ENCODE measurements around the gene ZNF543. TPM values are rescaled to one million over a fixed set of nuclear protein-coding genes. Genes with fewer than 3 reads are reported as not detected.

The ZNF543 gene
- total RNA-seq = 1 to 10 TPM; 3.8 to 8.3 (median 7.1) TPM

GRCh38 chr19:57320180-57321084 is at the start of gene ZNF543:
Gene ZNF543 (plus strand): TSS chr19:57320472. CDS start chr19:57320854, 382 bp downstream.
- TF ChIP-seq CTCF (IDR thresholded peaks at IDR 0.05; ENCODE audit: low read depth) = no peak

GRCh38 chr19:57271280-57271679 is 49.0 kb upstream of the ZNF543 start:
- TF ChIP-seq CTCF (IDR thresholded peaks at IDR 0.05; ENCODE audit: low read depth) = no peak

GRCh38 chr19:57273014-57273413 is 47.3 kb upstream of the ZNF543 start:
- no peak for TF ChIP-seq CTCF (IDR thresholded peaks at IDR 0.05; ENCODE audit: low read depth)

- no peak for TF ChIP-seq CTCF (IDR thresholded peaks at IDR 0.05; ENCODE audit: low read depth)
These were observed 43.8 kb upstream of the ZNF543 start for GRCh38 chr19:57276430-57276829.

- no peak for TF ChIP-seq CTCF (IDR thresholded peaks at IDR 0.05; ENCODE audit: low read depth)
These were observed 40.7 kb upstream of the ZNF543 start for GRCh38 chr19:57279418-57280164.

- TF ChIP-seq CTCF (IDR thresholded peaks at IDR 0.05; ENCODE audit: low read depth) = no peak
These were observed 39.9 kb upstream of the ZNF543 start, which contains the start of gene ZNF460 for GRCh38 chr19:57280165-57280961. Gene ZNF460 (plus strand): TSS chr19:57280485. CDS start chr19:57280807, 322 bp downstream.

Data from subcutaneous adipose tissue (tissue), 4 donors.